ENCODE results near the gene CCDC18.
"Not testable (repeated sequence)": the region's sequence is repeated elsewhere in the genome, so short reads cannot be mapped to it uniquely, and the experiment has no call there.

Gene CCDC18

DNA sequence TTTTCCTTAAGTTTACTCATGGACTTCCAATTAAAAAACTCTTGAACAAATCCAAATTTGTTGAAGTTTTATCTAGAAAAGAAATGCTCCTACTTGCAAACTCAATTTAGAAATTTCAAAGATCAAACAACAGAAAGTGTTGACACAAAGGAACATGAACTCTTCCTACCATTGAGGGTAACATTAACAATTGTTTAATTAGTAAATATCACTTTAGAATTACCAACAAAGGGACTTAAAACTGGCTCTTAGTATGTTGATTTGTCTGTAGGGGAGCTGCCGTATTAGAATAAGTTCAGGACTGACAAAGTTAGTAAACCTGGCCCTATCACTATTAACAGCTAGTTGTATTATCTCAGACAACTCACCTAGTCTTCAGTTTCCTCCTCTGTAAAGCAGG, 57.9 kb downstream of the CCDC18 start:
- DNase-seq (ENCODE audit: low read depth): no peak
- TF ChIP-seq, protein P1, sequence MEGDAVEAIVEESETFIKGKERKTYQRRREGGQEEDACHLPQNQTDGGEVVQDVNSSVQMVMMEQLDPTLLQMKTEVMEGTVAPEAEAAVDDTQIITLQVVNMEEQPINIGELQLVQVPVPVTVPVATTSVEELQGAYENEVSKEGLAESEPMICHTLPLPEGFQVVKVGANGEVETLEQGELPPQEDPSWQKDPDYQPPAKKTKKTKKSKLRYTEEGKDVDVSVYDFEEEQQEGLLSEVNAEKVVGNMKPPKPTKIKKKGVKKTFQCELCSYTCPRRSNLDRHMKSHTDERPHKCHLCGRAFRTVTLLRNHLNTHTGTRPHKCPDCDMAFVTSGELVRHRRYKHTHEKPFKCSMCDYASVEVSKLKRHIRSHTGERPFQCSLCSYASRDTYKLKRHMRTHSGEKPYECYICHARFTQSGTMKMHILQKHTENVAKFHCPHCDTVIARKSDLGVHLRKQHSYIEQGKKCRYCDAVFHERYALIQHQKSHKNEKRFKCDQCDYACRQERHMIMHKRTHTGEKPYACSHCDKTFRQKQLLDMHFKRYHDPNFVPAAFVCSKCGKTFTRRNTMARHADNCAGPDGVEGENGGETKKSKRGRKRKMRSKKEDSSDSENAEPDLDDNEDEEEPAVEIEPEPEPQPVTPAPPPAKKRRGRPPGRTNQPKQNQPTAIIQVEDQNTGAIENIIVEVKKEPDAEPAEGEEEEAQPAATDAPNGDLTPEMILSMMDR (IDR thresholded peaks at IDR 0.05; ENCODE audit: insufficient read depth, low read depth, low read length, missing control alignments): no peak
- H3K4me3 ChIP-seq (ENCODE audit: low read depth, low read length): no peak overlapping the region

DNA sequence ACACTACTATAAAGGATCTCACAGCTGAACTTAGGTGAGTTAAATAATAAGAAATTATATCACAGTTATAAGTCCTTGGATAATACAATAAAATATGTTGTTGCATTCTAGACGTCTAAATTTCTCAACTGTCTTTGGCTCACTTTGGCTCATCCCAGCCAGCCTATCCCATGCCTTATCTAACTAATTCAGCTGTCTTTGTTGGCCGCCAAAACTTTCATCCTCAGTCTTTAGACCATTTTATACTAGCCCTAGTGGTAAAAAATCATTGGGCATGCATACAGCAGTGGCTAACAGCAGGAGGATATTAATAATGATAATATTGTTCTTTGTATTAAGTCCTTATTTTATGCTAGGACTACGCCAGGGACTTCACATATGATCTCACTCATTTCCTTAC, 59.3 kb downstream of the CCDC18 start:
- TF ChIP-seq, protein P1 (IDR thresholded peaks at IDR 0.05; ENCODE audit: insufficient read depth, low read depth, low read length, missing control alignments): no peak
- DNase-seq (ENCODE audit: low read depth): no peak
- no peak overlapping the region for H3K4me3 ChIP-seq (ENCODE audit: low read depth, low read length)

DNA sequence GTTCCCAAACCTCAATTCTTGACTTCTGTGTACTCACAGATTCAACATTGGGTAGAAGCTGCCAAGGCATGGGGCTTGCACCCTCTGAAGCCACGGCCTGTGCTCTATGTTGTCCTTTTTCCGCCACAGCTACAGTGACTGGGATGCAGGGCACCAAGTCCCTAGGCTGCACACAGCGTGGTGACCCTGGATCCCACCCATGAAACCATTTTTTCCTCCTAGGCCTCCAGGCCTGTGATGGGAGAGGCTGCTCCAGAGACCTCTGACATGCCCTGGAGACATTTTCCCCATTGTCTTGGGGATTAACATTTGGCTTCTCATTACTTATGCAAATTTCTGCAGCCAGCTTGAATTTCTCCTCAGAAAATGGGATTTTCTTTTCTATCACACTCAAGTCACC, 62.7 kb downstream of the CCDC18 start:
- DNase-seq (ENCODE audit: low read depth); H3K4me3 ChIP-seq (ENCODE audit: low read depth, low read length): not testable (repeated sequence)

DNA sequence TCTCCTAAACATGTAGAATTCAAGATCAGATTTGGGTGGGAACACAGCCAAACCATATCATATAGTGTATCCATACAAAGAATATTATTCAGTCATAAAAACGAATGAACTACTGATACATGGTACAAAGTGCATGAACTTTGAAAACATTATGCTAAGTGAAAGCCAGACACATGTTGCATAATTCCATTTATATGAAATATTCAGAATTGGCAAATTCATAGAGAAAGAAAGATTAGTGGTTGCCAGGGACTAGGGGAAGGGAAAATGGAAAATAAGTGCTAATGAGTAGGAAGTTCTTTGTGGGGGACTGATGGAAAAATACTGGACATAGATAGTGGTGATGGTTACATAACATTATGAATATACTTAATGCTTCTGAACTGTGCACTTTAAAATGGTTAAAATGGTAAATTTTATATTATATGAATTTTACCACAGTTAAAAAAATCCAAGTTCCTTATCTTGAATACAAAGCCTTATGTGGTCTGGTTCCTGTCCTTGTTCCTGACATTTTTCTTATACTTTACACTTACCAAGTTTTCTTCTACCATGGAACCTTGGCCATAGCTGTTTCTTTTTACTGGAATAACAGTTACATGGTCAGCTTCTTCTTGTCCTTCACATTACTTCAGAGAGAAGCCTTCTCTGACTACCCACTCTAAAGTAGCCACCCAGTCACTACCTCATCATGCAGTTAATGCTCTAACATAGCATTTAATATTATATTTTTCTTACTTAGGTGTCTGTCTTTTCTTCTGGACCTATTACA, 64.0 kb downstream of the CCDC18 start:
- no peak overlapping the region for H3K4me3 ChIP-seq (ENCODE audit: low read depth, low read length)
- DNase-seq (ENCODE audit: low read depth): no peak
- TF ChIP-seq, protein P1 (IDR thresholded peaks at IDR 0.05; ENCODE audit: insufficient read depth, low read depth, low read length, missing control alignments): no peak

DNA sequence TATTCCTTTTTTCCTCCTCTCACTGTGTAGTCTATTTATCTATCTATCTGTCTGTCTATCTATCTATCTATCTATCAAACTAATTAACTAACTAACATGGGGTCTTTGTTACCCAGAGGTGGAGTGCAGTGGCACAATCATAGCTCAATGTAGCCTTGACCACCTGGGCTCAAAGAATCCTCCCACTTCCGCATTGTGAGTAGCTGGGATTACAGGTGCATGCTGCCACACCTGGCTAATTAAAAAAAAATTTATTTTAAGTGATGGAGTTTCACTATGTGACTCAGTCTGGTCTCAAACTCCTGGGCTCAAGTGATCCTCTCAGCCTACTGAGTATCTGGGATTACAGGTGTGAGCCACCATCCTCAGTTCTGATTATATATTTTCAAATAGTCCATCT, 71.4 kb downstream of the CCDC18 start:
- no peak overlapping the region for H3K4me3 ChIP-seq (ENCODE audit: low read depth, low read length)
- DNase-seq (ENCODE audit: low read depth): no peak
- TF ChIP-seq, protein P1 (IDR thresholded peaks at IDR 0.05; ENCODE audit: insufficient read depth, low read depth, low read length, missing control alignments): no peak

DNA sequence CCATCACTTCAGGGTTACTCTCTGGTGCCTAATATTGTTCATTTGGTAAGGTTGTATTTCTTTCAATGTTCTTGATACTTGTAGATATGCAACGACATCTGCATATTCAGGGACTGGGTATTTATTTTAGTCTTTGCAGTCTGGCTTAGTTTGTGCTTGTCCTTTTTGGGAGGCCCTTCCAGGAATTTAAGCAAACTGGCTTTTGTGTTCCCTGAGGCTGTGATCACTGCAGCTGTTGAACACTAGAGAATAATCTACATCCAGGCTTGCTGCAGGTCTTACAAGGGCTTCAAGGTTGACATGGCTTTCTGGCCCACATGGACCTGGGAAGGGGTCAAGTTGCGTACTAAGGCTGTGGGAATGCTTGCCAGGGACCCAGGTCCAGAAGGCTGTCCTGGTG, 72.1 kb downstream of the CCDC18 start:
- TF ChIP-seq, protein P1 (IDR thresholded peaks at IDR 0.05; ENCODE audit: insufficient read depth, low read depth, low read length, missing control alignments): no peak
- H3K4me3 ChIP-seq (ENCODE audit: low read depth, low read length): no peak overlapping the region
- DNase-seq (ENCODE audit: low read depth): no peak

DNA sequence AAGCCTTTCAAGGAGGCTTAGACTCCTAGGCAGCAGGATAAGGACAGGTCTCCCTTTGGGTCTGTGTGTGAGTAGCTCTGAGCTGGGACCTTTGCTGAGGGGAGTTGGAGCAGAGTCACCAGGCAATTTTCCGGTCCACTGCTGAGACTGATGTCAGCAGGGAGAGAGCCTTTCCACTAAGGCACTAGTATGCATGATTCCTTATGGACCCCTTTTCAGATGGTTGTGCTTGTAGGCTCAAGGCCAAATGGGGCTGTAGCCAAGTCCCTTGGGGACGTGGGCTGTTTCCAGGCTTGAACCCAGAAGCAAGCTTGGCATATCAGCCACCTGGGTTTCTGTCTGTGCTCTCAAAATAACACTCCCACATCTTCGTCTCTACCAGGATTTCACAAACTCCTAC, 73.0 kb downstream of the CCDC18 start:
- TF ChIP-seq, protein P1 (IDR thresholded peaks at IDR 0.05; ENCODE audit: insufficient read depth, low read depth, low read length, missing control alignments): no peak

More for the DNA sequence above, 73.0 kb downstream of the CCDC18 start:
- H3K4me3 ChIP-seq (ENCODE audit: low read depth, low read length): no peak overlapping the region
- DNase-seq (ENCODE audit: low read depth): no peak

Measured in GM12865 (cell line).